GM12878 (cell line): ENCODE measurements around the gene COL25A1. TPM values are rescaled to one million over a fixed set of nuclear protein-coding genes. Genes with fewer than 3 reads are reported as not detected.

Experiments
- ATAC-seq: fragments of 200-7000 bp; cut with Tn5 transposase; 3 replicates; pipeline ENCODE4 v1.9.1; 2020; ENCODE audit warnings: mild to moderate bottlenecking, moderate library complexity
- BruUV-seq: library from RNA; stranded (reverse); fragments of 400-500 nt; replicated peaks from 2 replicates; lab custom pipeline; 2021; lab: Mats Ljungman, UMichigan
- CTCF ChIA-PET: fragments of 300-600 bp; sonication (Branson Sonifier 250); formaldehyde crosslinking; extraction: SDS; loops from one replicate; lab custom pipeline; 2021; ENCODE audit warnings: inconsistent platforms; lab: Yijun Ruan, JAX
- POLR2A ChIA-PET: fragments of 350-600 bp; formaldehyde crosslinking; extraction: SDS; loops from one replicate; lab custom pipeline; 2021; ENCODE audit warnings: inconsistent platforms; lab: Charles Lee
- RAD21 ChIA-PET: fragments of 300-600 bp; sonication (Branson Sonifier 250); formaldehyde crosslinking; loops from one replicate; lab custom pipeline; 2023; ENCODE audit warnings: antibody characterized with exemption; ENCODE audit not compliant: unreplicated experiment; lab: Charles Lee
- SMC1A ChIA-PET: fragments of 300-600 bp; sonication (Branson Sonifier 250); formaldehyde crosslinking; loops from one replicate; lab custom pipeline; 2023; ENCODE audit not compliant: unreplicated experiment, uncharacterized antibody; lab: Charles Lee
- DNase-seq: peaks from one replicate; pipeline ENCODE4 v3.0.0-alpha.2; 2011; ENCODE audit warnings: low read depth, low spot score
- FAIRE-seq: peaks from 3 replicates; lab custom pipeline; 2011; peaks lifted over from hg19 to GRCh38; lab: Jason Lieb, UNC
- H2AFZ ChIP-seq: 2 replicates; pipeline ENCODE4 v1.6.0; 2011; ENCODE audit warnings: low read depth, low read length, control low read depth; ENCODE audit not compliant: control insufficient read depth
- H3K27ac ChIP-seq: 2 replicates; pipeline ENCODE4 v1.5.1; 2011; ENCODE audit warnings: control low read depth; ENCODE audit not compliant: control insufficient read depth, insufficient read depth
- H3K27me3 ChIP-seq, 2 experiments: replicated peaks in 1 of 2; 2 replicates each; pipeline versions ENCODE4 v1.6.0 to v1.6.1; 2011; ENCODE audit warnings: low read length in 1 of 2; ENCODE audit not compliant: control insufficient read depth in 2 of 2, insufficient read depth in 2 of 2
- H3K36me3 ChIP-seq, 2 experiments: 2 replicates each; pipeline ENCODE4 v1.5.1; 2011; ENCODE audit warnings: low read length in 1 of 2; ENCODE audit not compliant: control insufficient read depth in 2 of 2, insufficient read depth in 2 of 2
- H3K4me1 ChIP-seq: 2 replicates; pipeline ENCODE4 v1.6.1; 2011; ENCODE audit warnings: mild to moderate bottlenecking, low read length, moderate library complexity, mixed read lengths; ENCODE audit not compliant: control insufficient read depth, insufficient read depth
- H3K4me2 ChIP-seq: 2 replicates; pipeline ENCODE4 v1.6.0; 2011; ENCODE audit warnings: control low read depth; ENCODE audit not compliant: control insufficient read depth, insufficient read depth
- H3K4me3 ChIP-seq: fragments of 200-600 bp; sonication (generic); 2 replicates; pipeline ENCODE4 v1.5.1; 2016
- H3K79me2 ChIP-seq: 2 replicates; pipeline ENCODE4 v1.6.0; 2011; ENCODE audit warnings: low read length; ENCODE audit not compliant: control insufficient read depth, insufficient read depth
- H3K9ac ChIP-seq: 2 replicates; pipeline ENCODE4 v1.8.0; 2011; ENCODE audit warnings: low read length, control low read depth, mixed read lengths; ENCODE audit not compliant: control insufficient read depth, insufficient read depth
- H3K9me3 ChIP-seq: replicated peaks from 3 replicates; pipeline ENCODE4 v1.5.1; 2011; ENCODE audit warnings: mild to moderate bottlenecking, low read length; ENCODE audit not compliant: control insufficient read depth, insufficient read depth
- H4K20me1 ChIP-seq: 2 replicates; pipeline ENCODE4 v1.6.0; 2011; ENCODE audit not compliant: control insufficient read depth, insufficient read depth
- BCL11A ChIP-seq: IDR thresholded peaks from 2 replicates; pipeline ENCODE4 v1.6.1; 2011; ENCODE audit warnings: low read depth, low read length
- CHD1 ChIP-seq: IDR thresholded peaks from 2 replicates; pipeline ENCODE4 v1.6.1; 2012; ENCODE audit warnings: low read depth, low read length, improper control_type of control experiment
- DPF2 ChIP-seq: fragments of 450-650 bp; IDR thresholded peaks from 2 replicates; pipeline ENCODE4 v1.6.1; 2017; ENCODE audit warnings: mild to moderate bottlenecking
- FOXK2 ChIP-seq: fragments of 450-650 bp; IDR thresholded peaks from 2 replicates; pipeline ENCODE4 v1.6.1; 2017; ENCODE audit warnings: mild to moderate bottlenecking, moderate library complexity
- HCFC1 ChIP-seq: fragments of 150-350 bp; IDR thresholded peaks from 2 replicates; pipeline ENCODE4 v1.6.1; 2014; ENCODE audit warnings: low read length
- KLF5 ChIP-seq: fragments of 450-650 bp; IDR thresholded peaks from 2 replicates; pipeline ENCODE4 v1.6.1; 2014; ENCODE audit warnings: mild to moderate bottlenecking; ENCODE audit not compliant: partially characterized antibody
- MXI1 ChIP-seq: fragments of 150-350 bp; IDR thresholded peaks from 2 replicates; pipeline ENCODE4 v1.6.1; 2011; ENCODE audit warnings: low read depth, mild to moderate bottlenecking, inconsistent platforms, low read length, improper control_type of control experiment
- NR2F1 ChIP-seq: fragments of 450-650 bp; conservative IDR thresholded peaks from 2 replicates; pipeline ENCODE4 v1.6.1; 2017; ENCODE audit warnings: mild to moderate bottlenecking
- POLR2A ChIP-seq: IDR thresholded peaks from 2 replicates; pipeline ENCODE4 v1.6.1; 2011; ENCODE audit warnings: low read depth, mild to moderate bottlenecking, low read length
- SREBF1 ChIP-seq: IDR thresholded peaks from 2 replicates; pipeline ENCODE4 v1.6.1; 2012; ENCODE audit warnings: mild to moderate bottlenecking, low read length
- SREBF2 ChIP-seq: IDR thresholded peaks from 2 replicates; pipeline ENCODE4 v1.6.1; 2012; ENCODE audit warnings: mild to moderate bottlenecking, low read length
- ZZZ3 ChIP-seq: IDR thresholded peaks from 2 replicates; pipeline ENCODE4 v1.6.1; 2011; ENCODE audit warnings: low read depth; ENCODE audit not compliant: control insufficient read depth, insufficient read length
- in situ Hi-C: fragments of 300-500 bp; cut with MboI; formaldehyde crosslinking; loops from 9 replicates; pipeline ENCODE4 v1.14.3; 2018; ENCODE audit warnings: mixed read lengths
- intact Hi-C: fragments of 100-400 bp; cut with micrococcal nuclease; formaldehyde crosslinking; loops from one replicate; pipeline ENCODE4 v1.14.2; 2022; ENCODE audit not compliant: unreplicated experiment
- polyA plus RNA-seq, 11 experiments: library from polyadenylated mRNA; depleted of rRNA in 4 of 11; unstranded in 6 of 11; stranded (reverse) in 5 of 11; fragments of >200 nt; fragmentation: Nextera tagmentation in 4 of 11; fragmentation: Illumina TruSeq in 1 of 11; extraction: Ambion mirVana in 4 of 11; extraction: Trizol in 1 of 11; gene quantifications; 1 replicate in 1 of 11; 2 replicates in 10 of 11; pipeline versions ENCODE4 v1.2.1 to v1.2.3, GENCODE V29; 2011 to 2016; ENCODE audit warnings: inconsistent platforms in 2 of 11, missing spikeins in 2 of 11, low read depth in 1 of 11
- total RNA-seq, 4 experiments: library from RNA; depleted of rRNA in 3 of 4; stranded (reverse); fragments of >200 nt in 3 of 4; fragmentation: Illumina TruSeq in 1 of 4; extraction: Trizol in 1 of 4; gene quantifications; 2 replicates each; pipeline versions ENCODE4 v1.2.1 to v1.2.3, GENCODE V29; 2013 to 2021
- TF ChIP-seq, protein P1 (sequence below): fragments of 450-650 bp; formaldehyde crosslinking; IDR thresholded peaks from 2 replicates; pipeline ENCODE4 v1.4.0; 2022; ENCODE audit warnings: mild to moderate bottlenecking, moderate library complexity
- TF ChIP-seq, protein P2 (sequence below): fragments of 450-650 bp; IDR thresholded peaks from 2 replicates; pipeline ENCODE4 v1.6.1; 2016; ENCODE audit warnings: mild to moderate bottlenecking
- TF ChIP-seq, protein P3 (sequence below): IDR thresholded peaks from 2 replicates; pipeline ENCODE4 v1.6.1; 2011; ENCODE audit warnings: borderline replicate concordance, low read depth, mild to moderate bottlenecking, moderate library complexity, low read length; ENCODE audit not compliant: insufficient read depth, poor library complexity, severe bottlenecking
- TF ChIP-seq, protein P4 (sequence below): fragments of 450-650 bp; IDR thresholded peaks from 2 replicates; pipeline ENCODE4 v1.6.1; 2016; ENCODE audit warnings: mild to moderate bottlenecking

Gene COL25A1
- total and polyA plus RNA-seq, 10 of the 15 experiments (the other 5 are each of a cell fraction or from before 2014, with no cell fraction given): 0.01 to 0.26 (median 0.12) TPM; not detected in 6

DNA sequence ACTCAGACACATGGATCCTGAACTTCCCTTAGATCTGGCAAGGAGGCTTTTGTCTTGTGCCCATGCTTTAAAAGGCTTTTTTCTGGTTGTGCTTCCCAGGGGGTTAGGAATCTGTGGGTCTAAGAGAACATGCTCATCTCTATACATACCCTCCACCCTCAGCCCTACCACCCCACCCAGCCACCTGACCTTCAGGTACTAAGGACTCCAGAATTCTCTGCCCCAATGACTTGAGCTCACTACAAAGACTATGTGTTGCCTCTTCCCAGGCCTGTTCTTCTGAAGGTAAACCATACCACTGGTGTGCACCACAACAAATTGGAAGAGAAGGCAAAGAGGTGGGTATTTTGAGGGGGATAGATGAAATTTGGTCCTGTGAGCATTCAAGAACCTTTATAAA, 372.3 kb downstream of the COL25A1 start:
- Histone ChIP-seq H3K36me3 (no peaks in the 10 kb centered on the region), H3K9ac (no peak overlapping the region), H3K27ac (no peak overlapping the region), H3K4me2 (no peak overlapping the region), H3K9me3 (no peaks in the 10 kb centered on the region), H2AFZ (no peak overlapping the region), H3K4me3 (no peak overlapping the region), H4K20me1 (no peaks in the 10 kb centered on the region), H3K4me1 (no peaks in the 10 kb centered on the region), H3K27me3 (no peaks in the 10 kb centered on the region), H3K79me2 (no peaks in the 10 kb centered on the region)
- no peak for TF ChIP-seq FOXK2
- TF ChIP-seq, protein P1, sequence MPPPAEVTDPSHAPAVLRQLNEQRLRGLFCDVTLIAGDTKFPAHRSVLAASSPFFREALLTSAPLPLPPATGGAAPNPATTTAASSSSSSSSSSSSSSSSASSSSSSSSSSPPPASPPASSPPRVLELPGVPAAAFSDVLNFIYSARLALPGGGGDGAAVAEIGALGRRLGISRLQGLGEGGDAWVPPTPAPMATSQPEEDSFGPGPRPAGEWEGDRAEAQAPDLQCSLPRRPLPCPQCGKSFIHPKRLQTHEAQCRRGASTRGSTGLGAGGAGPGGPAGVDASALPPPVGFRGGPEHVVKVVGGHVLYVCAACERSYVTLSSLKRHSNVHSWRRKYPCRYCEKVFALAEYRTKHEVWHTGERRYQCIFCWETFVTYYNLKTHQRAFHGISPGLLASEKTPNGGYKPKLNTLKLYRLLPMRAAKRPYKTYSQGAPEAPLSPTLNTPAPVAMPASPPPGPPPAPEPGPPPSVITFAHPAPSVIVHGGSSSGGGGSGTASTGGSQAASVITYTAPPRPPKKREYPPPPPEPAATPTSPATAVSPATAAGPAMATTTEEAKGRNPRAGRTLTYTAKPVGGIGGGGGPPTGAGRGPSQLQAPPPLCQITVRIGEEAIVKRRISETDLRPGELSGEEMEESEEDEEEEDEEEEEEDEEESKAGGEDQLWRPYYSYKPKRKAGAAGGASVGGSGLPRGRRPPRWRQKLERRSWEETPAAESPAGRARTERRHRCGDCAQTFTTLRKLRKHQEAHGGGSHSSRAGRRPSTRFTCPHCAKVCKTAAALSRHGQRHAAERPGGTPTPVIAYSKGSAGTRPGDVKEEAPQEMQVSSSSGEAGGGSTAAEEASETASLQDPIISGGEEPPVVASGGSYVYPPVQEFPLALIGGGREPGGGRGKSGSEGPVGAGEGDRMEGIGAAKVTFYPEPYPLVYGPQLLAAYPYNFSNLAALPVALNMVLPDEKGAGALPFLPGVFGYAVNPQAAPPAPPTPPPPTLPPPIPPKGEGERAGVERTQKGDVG (CRISPR knock-in tag): no peak
- TF ChIP-seq HCFC1: no peak
- no peak for TF ChIP-seq POLR2A
- TF ChIP-seq DPF2: no peak
- TF ChIP-seq NR2F1: no peak
- no peak for TF ChIP-seq CHD1
- no peak for TF ChIP-seq ZZZ3
- TF ChIP-seq, protein P2, sequence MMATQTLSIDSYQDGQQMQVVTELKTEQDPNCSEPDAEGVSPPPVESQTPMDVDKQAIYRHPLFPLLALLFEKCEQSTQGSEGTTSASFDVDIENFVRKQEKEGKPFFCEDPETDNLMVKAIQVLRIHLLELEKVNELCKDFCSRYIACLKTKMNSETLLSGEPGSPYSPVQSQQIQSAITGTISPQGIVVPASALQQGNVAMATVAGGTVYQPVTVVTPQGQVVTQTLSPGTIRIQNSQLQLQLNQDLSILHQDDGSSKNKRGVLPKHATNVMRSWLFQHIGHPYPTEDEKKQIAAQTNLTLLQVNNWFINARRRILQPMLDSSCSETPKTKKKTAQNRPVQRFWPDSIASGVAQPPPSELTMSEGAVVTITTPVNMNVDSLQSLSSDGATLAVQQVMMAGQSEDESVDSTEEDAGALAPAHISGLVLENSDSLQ: no peak
- TF ChIP-seq SREBF2: no peak
- TF ChIP-seq MXI1: no peak
- no peak for TF ChIP-seq SREBF1
- TF ChIP-seq, protein P3, sequence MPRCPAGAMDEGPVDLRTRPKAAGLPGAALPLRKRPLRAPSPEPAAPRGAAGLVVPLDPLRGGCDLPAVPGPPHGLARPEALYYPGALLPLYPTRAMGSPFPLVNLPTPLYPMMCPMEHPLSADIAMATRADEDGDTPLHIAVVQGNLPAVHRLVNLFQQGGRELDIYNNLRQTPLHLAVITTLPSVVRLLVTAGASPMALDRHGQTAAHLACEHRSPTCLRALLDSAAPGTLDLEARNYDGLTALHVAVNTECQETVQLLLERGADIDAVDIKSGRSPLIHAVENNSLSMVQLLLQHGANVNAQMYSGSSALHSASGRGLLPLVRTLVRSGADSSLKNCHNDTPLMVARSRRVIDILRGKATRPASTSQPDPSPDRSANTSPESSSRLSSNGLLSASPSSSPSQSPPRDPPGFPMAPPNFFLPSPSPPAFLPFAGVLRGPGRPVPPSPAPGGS: no peak
- TF ChIP-seq BCL11A: no peak
- TF ChIP-seq, protein P4, sequence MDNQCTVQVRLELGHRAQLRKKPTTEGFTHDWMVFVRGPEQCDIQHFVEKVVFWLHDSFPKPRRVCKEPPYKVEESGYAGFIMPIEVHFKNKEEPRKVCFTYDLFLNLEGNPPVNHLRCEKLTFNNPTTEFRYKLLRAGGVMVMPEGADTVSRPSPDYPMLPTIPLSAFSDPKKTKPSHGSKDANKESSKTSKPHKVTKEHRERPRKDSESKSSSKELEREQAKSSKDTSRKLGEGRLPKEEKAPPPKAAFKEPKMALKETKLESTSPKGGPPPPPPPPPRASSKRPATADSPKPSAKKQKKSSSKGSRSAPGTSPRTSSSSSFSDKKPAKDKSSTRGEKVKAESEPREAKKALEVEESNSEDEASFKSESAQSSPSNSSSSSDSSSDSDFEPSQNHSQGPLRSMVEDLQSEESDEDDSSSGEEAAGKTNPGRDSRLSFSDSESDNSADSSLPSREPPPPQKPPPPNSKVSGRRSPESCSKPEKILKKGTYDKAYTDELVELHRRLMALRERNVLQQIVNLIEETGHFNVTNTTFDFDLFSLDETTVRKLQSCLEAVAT: no peak
- TF ChIP-seq KLF5: no peak
- ChIA-PET SMC1A (interaction anchor here (0.6 kb wide), 1 partner anchor 385 kb away, joined by 3 read pairs; no protein-coding TSS in a partner anchor), RAD21 (no interaction called here), POLR2A (no interaction called here), CTCF (no interaction called here)
- no peak for DNase-seq
- ATAC-seq: no peak
- in situ Hi-C loops (no loop called here), intact Hi-C loops (no loop called here)
- BruUV-seq: no TSS peak
- no peak for FAIRE-seq
